A204.1 (cell line): ENCODE data around the gene CCDC127.
A peak's percentile ranks its signal among the peaks of the same experiment; 100 is the strongest.

ENCODE experiments used
- FAIRE-seq: peaks from 2 replicates; lab custom pipeline; 2012; peaks lifted over from hg19 to GRCh38; lab: Jason Lieb, UNC

The CCDC127 gene

DNA sequence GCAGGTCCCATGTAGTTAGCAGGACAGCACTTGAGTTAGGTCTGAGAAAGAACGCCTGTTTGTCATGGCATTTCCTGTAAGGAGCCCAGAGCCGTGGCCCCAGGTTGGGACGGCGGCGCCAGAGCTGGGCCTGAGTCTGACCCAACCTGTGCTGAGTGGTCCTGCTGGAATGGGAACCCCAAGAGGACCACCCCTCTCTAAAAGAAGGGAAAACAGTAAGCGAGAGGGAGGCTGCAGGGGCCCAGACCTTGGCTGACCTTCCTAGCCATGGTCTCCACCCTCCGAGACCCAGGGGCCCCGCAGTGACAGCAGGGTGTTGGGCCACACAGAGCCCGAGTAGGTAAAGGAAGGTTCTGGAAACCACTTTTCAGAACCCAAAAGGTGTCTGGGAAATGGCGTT, 28.5 kb downstream of the CCDC127 start:
- FAIRE-seq, result no peak

DNA sequence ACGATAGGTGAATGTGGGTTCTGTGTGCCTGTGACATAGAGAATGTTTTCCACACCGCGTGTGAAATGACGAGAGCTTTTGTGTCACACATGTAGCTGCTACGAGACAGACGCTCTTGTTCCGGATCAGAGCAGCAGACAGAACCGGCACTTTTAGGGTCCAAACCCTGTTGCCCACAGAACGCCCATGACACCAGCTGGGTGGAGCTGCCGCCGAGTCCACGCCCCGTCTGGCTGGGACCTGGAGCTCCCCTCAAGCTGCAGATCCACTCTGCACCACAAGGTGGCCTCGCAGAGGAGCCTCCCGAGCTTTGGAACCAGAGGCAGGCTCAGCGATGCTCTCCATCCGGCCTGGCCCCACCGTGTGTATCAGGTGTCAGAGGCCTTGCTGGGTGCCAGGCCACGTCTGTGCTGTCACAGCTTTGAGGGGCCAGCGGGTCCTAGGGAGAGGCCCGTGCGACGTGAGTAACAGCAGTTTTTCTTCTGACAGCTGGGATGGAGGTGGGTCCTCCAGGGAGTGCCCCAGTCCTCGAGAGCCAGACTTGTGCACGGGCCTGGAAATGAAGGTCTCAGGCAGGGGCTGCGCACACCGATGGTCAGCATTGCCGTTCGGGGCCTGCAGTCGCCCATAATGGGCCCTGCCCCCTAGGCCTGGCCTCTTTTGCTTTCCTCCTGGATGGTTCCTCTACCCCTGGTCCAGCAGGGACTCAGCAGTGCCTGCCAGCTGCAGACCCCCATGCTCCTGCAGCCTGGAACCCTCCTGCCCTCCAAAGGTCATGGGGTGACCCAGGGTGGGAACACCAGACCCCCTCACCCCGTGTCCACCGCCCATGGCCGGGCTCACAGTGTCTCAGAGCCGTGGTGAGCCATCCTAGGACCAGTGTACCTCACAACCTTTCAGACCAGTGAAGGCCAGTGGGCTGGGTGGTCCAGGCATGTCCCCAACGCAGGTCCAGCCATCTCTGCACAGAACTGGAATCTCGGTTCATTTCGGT, 29.2 kb downstream of the CCDC127 start:
- peak; percentile 25 for FAIRE-seq

DNA sequence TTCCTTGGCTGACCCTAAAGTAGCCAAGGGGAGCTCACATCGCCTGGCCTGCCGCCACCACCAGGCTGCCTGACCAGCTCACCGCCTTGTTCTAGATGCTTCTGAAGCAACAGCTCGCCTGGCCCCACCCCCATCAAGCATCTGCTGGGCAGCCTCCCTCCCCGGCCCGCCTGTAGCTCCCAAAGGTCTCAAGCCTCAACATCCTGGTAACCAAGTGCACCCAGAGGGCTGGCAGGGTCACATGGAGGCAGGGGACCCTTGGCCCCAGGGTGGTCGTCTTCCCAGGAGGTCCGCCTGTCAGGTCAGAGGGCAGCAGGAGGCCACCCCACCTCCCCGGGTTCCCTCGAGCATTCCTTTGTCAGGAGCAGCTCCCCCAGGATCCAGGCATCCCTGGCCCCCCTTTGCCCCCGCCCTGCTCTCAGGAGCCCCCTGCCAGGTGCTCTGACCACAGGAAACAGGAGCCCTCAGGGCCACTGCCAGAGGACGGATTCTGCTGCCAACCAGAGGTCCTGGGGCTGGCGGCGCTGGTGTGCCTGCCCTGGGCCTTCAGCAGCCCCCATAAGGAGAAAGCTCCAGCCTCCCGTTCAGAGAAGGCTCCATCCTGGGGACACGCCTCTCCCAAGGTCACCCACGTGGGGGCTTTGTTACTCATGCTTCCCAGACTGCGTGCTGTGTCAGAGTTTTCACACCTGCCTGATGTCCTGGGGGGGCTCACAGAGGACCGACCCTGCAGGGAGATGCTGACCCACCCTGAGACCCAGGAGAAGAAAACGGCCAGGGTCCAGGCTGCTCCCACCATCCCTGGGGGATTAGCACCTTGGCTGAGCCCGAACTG, 30.1 kb downstream of the CCDC127 start:
- FAIRE-seq, result no peak

DNA sequence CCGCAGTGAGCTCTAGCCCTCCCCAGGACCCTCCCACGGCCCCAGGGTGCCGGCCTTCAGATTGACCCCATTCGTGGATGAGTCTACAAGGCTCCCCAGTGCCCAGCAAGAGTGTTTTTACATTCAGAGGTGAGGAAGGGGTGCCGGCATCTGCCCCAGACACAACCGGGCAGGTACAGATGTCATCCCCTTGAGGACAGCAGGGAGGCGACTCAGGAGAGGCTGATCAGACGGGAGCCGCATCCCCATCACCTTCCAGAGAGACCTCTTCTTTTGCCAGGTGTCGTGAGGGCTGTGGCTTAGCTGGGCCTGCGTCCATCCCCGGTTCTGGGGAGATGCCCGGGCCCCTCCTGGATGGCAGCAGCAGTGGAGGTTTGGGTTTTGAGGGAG, 30.9 kb downstream of the CCDC127 start:
- FAIRE-seq, result no peak

DNA sequence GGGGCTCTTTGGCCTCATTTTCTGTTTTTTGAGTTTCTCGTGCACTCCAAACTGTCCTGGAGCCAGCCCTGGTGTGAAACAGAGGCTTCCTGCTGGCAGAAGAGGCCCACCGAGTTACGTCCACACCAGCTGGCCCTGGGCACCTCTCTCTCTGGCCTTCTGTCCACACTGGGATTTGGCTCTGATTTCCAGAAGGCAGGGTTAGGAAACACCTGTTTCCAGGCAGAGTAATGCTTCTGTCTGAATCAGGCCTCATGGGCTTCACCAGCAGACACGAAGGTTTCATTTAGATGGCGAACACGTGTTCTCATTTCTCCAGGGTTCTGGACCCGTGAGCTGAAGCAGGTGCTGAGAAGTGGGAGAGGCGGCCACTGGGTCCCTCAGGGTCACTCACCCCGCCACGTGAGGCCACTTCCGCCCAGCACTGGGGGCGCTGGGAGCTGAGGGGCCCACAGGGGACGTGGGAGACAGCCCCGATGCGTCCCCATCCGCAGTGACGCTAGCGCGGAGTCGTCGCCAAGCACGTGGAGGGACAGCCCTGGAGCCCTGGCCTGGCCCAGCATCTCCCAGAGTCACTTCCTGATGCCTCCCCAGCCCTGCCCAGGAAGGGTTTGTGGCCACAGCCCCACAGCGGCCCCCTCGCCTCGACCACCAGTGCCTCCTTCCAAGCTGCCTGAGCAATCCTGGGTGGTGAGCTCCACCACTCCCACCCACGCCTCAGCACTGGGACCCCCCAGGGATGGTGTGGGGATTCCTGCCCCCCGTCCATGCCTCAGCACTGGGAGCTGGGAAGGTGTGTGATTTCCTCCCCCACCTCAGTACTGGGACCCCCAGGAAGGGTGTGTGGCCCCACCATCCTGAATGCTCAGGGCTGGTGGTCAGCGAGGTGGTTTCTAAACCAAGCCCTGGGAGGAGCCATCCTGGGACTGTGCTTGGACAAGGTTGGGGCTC, 31.6 kb downstream of the CCDC127 start:
- FAIRE-seq, result no peak

DNA sequence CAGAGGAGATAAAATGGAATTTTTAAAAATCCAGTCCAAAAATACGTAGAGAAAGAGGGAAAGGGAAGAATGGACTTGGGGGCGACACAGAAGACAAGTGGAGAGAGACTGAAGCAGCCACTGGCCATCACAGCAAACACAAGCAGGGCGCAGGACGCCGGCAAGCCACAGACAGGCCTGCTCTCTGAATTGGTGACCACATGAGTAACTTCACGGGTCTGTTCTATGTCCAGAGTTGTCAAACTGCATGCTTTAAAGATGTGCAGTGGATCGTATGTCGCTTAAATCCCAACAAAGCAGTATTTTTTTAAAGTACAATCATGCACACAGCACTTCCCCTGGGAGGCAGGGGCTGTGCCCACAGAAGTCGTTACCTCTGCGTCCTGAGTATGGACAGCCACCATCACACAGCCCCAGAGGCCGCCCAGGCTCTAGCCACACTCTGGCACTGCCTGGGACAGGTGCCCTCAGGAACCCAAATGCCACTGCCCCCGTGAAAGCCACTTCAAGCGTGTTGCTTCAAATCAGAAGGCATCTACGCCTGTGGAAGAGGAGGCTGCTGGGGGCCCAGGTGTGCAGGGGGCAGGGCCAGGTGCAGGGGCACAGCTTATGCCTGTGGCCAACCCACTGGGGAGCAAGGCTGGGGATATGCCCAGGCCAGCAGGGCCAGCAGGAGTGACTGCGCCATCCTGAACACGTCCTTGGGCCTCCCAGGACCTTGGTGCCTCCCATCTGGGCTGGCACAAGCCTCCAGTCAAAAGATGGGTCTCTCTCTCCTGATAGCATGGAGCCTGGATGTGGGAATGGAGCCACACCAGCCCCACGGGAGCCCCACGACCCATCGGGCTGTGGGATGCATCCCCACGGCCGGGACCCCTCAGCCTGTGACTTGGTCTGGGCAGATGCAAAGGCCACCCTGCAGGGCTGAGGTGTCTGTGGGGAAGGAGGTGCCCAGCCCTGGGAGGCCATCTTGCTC, 32.6 kb downstream of the CCDC127 start:
- no peak for FAIRE-seq

DNA sequence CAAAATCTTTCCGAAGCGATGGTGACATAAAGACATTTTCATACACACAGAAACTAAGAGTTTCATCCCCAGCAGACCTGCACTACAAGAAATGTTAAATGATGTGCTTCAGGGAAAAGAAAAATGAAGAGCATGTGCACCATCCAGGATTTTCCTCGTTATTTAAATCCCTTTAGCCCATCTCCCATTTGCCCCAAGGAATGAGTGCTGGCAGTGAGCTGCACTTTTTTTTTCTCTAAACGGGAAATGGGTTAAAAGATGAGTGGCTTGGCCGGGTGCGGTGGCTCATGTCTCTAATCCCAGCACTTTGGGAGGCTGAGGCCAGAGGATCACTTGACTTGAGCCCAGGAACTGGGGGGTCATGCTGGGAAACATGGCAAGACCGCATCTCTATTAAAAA, 33.5 kb downstream of the CCDC127 start:
- no peak for FAIRE-seq

DNA sequence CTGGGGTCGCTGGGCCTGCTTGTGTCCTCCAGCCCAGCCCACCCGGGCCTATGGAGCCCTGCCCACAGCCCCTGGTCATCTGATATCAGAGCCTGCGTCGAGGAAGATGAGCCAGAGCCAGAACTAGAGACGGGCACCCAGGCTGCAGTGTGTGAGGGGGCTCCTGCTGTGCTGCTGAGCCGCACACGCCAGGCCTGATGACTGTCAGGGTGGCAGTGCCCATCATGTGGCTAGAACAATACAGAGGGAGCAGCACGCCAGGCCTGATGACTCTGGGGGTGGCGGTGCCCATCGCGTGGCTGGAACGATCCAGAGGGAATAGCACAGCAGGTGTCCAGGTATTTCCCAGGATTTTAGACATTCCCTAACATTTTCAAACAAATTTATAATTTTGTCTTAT, 35.8 kb downstream of the CCDC127 start:
- no peak for FAIRE-seq

DNA sequence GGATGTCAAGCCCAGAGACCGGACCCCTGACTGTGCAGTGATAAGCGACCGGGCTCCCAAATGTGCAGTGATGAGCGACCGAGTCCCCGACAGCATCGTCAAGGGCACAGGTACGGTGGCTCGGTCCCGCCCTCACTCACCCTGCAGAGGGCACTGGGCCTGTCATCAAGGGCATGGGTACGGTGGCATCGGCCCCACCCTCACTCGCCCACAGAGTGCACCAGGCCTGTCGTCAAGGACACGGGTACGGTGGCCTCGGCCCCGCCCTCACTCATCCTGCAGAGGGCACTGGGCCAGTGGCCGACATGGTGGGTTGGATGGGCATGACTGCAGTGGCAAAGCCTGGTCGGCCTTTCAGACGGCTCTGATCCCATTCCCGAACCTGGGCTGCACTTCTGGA, 36.4 kb downstream of the CCDC127 start:
- no peak for FAIRE-seq

DNA sequence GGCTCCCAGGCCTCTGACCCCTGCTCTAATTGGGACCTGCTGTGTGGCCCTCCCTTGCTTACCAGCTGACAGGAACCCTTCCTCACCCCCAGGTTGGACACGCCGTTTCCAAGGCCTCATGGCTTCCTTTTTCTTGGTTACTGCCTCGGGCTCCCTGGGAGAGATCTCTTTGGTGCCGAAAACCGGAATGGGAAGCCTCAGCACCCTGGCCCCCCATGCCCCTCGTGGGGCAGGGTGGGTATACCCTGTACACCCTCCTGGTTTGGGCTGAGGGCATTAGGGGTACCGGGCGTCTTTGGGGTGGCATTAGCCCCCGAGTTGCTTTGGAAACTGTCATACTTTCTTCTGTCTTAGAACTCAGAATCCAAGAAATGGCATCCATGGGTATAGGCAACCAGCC, 36.8 kb downstream of the CCDC127 start:
- no peak for FAIRE-seq

DNA sequence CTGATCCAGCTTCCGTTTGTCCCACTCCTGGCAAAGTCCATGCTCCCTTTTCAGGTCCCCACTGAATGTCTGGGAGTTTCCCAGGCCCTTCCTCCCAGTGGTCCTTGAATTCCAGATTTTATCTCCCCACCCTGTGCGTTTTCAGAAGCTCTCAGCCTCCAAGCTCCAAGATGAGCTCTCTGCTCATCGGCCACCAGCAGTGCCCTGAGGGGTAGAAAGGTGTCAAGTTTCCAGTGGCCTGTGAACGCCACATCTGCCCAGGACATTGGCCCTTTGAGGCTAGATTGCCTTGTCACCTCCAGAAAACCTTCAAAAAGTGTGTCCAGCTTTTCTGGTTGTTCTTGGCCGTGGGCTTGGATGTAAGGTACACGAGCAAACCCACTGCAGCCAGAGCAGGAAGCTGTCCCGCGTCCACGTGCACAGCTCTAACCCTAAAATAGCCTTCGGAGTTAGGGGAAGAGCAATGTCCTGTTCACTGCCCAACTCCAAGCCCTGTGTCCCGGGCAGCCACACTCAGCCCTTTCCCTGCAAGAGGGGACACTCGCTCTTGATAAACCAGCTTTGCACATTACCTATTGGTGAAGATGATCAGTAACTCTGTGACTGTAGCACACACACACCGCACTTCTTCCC, 37.6 kb downstream of the CCDC127 start:
- no peak for FAIRE-seq

DNA sequence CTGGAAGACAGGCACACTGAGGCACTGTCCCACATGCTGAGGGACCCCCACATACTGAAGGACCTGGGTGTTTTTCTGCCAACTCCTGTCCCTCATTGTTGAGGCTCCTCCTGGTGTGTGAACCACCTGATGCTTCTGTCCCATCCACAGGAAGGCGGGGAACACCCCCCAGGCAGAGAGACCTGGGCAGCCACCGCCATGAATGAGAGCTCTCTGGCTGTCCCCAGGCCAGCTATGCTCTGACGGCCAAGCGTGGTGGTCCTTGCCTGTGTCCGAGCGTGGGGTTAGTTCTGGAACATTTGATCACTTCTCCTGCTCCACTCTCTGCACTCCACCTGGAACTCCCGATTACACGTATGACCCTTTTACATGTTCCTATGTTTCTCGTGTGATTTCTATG, 38.6 kb downstream of the CCDC127 start:
- FAIRE-seq, result no peak

DNA sequence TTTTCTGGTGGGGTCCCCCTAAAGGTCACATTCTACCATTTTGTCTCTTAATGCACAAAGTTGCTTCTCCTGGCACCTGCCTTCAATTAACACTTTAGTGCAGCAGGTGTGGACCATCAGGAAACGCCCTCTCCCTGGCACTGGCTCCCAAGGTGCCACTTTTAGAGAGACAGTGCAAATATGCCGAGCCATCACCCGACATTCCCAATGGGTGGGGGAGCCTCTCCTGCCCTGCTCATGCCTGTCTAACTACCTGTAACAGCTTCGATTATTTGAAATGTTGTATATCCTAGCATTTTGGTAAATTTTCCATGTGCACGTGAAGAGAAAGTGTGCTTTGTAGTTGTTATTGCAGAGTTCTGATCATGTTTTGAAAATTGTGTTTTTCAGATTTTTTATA, 39.8 kb downstream of the CCDC127 start:
- no peak for FAIRE-seq

DNA sequence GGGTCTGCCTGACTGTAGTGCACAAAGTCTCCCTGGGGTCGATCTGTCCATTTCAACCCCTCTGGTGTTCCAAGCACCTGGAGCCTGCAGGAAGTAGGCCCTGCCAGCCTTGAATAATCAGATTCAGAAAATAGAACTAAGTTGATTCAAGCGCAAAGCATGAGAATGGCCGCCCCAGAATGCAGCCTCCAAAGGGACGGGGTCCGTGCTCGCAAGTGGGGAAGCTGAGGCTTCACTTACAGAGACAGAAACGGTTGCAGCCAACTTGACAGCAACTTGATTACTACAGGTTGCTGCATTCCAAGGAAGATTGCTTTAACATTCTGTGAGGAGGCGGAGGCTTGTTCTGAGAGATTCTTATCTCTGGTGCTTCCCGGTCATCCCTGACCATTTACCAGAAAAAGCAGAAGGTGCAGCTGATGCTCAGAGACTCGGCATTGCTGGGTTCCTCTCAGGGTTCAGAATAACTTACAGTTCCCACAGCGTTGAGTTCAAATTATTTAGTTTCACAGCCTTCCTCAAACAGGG, 41.6 kb downstream of the CCDC127 start:
- FAIRE-seq, result no peak

DNA sequence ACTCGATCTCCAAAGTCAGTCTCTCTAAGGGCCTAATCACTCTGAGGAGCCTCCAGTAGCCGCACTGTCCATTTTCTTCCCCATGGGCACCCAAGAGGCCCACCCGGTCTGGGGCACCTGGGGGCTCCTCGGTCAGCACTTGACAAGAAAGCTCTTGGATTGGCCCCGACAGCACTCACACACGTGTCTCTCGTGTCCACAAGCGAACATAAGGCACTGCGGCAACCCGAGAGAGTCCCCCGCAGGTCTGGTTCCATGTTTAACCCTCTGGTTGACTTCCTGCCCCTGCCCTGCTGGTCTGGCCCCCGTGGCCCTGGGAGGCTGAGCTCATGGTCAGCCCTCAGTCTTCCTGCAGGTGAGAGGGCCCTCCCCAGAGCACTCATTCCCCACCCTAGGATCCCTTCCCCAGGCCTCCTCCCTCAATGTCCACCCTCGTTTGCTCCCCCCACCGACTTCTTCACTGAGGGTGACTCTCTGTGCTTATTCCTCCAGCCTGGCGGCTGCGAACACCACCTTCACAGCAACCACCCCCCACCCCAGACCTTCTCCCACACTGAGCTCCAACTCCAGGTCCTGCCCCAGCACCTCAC, 43.0 kb downstream of the CCDC127 start:
- no peak for FAIRE-seq

DNA sequence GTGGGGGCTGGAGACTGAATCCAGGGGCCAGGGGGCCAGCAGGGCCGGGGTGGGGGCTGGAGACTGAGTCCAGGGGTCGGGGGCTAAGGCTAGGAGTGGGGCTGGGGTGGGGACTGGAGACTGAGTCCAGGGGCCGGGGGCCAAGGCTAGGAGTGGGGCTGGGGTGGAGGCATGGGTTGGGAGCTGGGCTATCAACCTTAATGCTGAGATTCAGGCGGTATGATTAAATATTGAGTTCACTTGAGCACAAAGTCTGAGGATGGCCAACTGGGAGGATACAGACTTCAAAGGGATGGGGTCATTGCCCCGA, 43.7 kb downstream of the CCDC127 start:
- no peak for FAIRE-seq

DNA sequence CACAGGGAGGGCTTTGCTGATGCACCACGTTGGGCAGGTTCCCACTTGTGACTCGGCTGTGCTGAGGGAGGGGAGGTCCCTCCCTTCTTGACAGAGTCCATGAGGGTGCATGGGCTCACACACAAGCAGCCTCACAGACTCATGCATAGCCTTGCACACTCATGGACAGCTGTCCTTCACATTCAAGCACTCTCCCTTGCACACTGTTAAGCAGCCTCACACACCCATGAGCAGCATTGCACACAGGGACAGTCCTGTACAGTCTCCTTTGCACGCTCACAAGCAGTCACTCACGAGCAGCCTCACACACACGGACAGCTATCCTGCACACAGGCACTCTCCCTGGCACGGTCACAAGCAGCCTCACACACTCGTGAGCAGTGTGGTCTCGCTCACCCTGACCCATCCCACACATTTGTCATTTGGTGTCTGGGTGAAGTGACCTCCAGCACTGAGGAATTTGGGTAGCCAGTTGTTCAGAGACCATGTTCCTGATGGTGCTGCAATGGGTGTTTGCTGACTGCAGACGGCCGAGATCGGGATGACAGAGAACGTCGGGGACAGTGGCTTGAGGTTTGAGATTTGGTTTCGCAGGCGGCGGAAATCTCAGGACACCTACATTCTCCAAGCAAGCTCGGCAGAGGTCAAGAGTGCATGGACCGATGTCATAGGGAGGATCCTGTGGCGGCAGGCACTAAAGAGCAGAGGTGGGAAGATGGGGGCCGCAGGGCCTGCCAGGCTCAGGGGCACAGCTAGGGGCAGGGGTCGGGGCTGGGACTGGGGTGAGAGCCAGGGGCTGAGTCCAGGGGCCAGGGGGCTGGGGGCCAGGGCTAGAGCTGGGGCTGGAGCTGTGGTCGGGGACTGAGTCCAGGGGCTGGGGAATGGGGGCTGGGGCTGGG, 44.3 kb downstream of the CCDC127 start:
- FAIRE-seq, result no peak

DNA sequence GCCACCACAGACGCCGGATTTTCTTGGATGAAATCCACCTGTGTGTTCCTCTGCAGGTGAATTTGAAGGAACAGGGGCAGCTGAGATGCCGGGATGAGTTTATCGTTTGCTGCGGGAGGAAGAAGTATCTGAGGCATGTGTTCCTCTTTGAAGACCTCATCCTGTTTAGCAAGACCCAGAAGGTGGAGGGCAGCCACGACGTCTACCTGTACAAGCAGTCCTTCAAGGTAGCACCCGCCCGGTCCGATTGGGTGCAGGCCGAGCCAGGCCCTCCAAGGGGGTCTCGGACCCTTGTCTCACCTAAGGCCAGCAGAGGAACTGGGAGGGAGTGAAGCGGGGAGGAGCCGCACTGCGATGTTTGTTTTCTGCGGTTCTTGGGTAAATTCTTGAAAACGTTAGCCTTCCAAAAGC, 45.1 kb downstream of the CCDC127 start:
- FAIRE-seq, result no peak

DNA sequence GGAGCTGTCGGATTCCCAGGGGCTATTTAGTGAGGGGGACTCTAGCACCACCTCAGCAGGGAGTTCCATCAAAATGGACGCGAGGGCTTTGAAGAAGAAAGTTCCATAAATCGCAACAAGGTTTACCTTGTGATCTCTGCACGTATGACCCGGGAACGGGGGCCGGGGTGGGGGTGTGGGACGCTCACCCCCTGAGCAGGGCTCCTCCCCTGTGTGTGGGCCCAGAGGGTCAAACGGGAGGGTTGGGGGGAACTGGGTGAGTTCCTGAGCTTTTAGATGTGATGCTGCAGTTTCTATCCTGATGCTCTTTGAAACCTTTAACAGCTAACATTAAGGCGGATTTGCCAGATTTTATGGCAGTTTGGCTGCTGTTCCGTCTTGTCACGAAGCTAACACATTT, 45.5 kb downstream of the CCDC127 start:
- FAIRE-seq, result no peak
